Panc1 (cell line): ENCODE data around the gene ITGBL1.

Experiments
- POLR2AphosphoS5 ChIP-seq: IDR thresholded peaks from 2 replicates; pipeline ENCODE4 v1.6.1; 2012; ENCODE audit warnings: mild to moderate bottlenecking, low read depth, low read length, moderate library complexity
- SIN3A ChIP-seq: IDR thresholded peaks from 2 replicates; pipeline ENCODE4 v1.6.1; 2012; ENCODE audit warnings: low read depth, mild to moderate bottlenecking, low read length, moderate library complexity, borderline replicate concordance; ENCODE audit not compliant: insufficient read depth
- TCF7L2 ChIP-seq: IDR thresholded peaks from 2 replicates; pipeline ENCODE4 v1.6.1; 2011; ENCODE audit warnings: mild to moderate bottlenecking, low read depth, low read length, inconsistent platforms
- TF ChIP-seq, protein P1 (sequence below): fragments of 450-650 bp; IDR thresholded peaks from 2 replicates; pipeline ENCODE4 v1.5.1; 2017; ENCODE audit warnings: mild to moderate bottlenecking
- TF ChIP-seq, protein P2 (sequence below), 2 experiments: IDR thresholded peaks; 2 replicates each; pipeline ENCODE4 v1.6.1; 2011 to 2012; ENCODE audit warnings: low read depth in 2 of 2, control low read depth in 1 of 2, low read length in 1 of 2, mild to moderate bottlenecking in 1 of 2, moderate library complexity in 1 of 2; ENCODE audit not compliant: insufficient read depth in 1 of 2

DNA sequence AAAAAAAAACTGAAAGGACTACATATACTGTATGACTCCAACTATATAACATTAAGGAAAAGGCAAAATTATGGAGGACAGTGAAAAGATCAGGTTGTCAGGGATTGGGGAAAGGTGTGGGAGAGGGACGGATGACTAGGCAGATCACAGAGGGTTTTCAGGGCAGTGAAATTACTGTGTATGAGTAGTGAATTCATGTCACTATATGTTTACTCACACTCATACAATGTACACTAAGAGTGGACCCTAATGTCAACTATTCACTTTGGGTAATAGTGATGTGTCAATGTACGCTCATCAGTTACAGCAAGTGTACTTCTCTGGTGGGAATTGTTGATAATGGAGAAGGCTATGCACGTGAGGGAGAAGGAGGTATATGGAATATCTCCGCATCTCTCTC is 144.3 kb downstream of the ITGBL1 start:
- TF ChIP-seq, protein P1, sequence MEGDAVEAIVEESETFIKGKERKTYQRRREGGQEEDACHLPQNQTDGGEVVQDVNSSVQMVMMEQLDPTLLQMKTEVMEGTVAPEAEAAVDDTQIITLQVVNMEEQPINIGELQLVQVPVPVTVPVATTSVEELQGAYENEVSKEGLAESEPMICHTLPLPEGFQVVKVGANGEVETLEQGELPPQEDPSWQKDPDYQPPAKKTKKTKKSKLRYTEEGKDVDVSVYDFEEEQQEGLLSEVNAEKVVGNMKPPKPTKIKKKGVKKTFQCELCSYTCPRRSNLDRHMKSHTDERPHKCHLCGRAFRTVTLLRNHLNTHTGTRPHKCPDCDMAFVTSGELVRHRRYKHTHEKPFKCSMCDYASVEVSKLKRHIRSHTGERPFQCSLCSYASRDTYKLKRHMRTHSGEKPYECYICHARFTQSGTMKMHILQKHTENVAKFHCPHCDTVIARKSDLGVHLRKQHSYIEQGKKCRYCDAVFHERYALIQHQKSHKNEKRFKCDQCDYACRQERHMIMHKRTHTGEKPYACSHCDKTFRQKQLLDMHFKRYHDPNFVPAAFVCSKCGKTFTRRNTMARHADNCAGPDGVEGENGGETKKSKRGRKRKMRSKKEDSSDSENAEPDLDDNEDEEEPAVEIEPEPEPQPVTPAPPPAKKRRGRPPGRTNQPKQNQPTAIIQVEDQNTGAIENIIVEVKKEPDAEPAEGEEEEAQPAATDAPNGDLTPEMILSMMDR, result no peak
- TF ChIP-seq, protein P2, sequence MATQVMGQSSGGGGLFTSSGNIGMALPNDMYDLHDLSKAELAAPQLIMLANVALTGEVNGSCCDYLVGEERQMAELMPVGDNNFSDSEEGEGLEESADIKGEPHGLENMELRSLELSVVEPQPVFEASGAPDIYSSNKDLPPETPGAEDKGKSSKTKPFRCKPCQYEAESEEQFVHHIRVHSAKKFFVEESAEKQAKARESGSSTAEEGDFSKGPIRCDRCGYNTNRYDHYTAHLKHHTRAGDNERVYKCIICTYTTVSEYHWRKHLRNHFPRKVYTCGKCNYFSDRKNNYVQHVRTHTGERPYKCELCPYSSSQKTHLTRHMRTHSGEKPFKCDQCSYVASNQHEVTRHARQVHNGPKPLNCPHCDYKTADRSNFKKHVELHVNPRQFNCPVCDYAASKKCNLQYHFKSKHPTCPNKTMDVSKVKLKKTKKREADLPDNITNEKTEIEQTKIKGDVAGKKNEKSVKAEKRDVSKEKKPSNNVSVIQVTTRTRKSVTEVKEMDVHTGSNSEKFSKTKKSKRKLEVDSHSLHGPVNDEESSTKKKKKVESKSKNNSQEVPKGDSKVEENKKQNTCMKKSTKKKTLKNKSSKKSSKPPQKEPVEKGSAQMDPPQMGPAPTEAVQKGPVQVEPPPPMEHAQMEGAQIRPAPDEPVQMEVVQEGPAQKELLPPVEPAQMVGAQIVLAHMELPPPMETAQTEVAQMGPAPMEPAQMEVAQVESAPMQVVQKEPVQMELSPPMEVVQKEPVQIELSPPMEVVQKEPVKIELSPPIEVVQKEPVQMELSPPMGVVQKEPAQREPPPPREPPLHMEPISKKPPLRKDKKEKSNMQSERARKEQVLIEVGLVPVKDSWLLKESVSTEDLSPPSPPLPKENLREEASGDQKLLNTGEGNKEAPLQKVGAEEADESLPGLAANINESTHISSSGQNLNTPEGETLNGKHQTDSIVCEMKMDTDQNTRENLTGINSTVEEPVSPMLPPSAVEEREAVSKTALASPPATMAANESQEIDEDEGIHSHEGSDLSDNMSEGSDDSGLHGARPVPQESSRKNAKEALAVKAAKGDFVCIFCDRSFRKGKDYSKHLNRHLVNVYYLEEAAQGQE (IDR thresholded peaks at IDR 0.05; ENCODE audit: insufficient read depth in 1 of 2, low read depth in 2 of 2, low read length in 1 of 2), result no peak
- TF ChIP-seq POLR2AphosphoS5 (no peak), TCF7L2 (no peak), SIN3A (no peak)
